ENCODE measurements around the gene CHID1. TPM values are rescaled to one million over a fixed set of nuclear protein-coding genes. Genes with fewer than 3 reads are reported as not detected.

The CHID1 gene
- total and polyA plus RNA-seq, 9 of the 15 experiments (the other 6 are each of a cell fraction or from before 2014, with no cell fraction given), result 15.1 to 108 (median 39.8) TPM

GRCh38 chr11:914747-915501 lies 4.3 kb upstream of the CHID1 start (continued):
- TF ChIP-seq NR2C1 (IDR thresholded peaks at IDR 0.05) (no peak), NR2C1 (tag; IDR thresholded peaks at IDR 0.05) (peak; percentile 13; the same call in 1 of the 2 replicates), PHB2 (IDR thresholded peaks at IDR 0.05; ENCODE audit: low read depth) (no peak), MAZ (CRISPR knock-in tag; conservative IDR thresholded peaks at IDR 0.05 in 1 of 2, IDR thresholded peaks at IDR 0.05 in 1 of 2) (0 out of 4 replicates have a peak, but pooled peaks of 1 of the 2 experiments have one; percentile 26), NR2F6 (CRISPR knock-in tag; IDR thresholded peaks at IDR 0.05) (no peak), DMBX1 (CRISPR knock-in tag; IDR thresholded peaks at IDR 0.05; ENCODE audit: borderline replicate concordance) (no peak), MAX (CRISPR knock-in tag; IDR thresholded peaks at IDR 0.05) (peak; percentile 60), MYBL2 (IDR thresholded peaks at IDR 0.05; ENCODE audit: low read depth) (no peak), MYBL2 (CRISPR knock-in tag; IDR thresholded peaks at IDR 0.05; ENCODE audit: borderline replicate concordance) (no peak), ERF (CRISPR knock-in tag; IDR thresholded peaks at IDR 0.05) (no peak), KLF13 (tag; IDR thresholded peaks at IDR 0.05; ENCODE audit: borderline replicate concordance, low read depth) (no peak), NCOA2 (IDR thresholded peaks at IDR 0.05; ENCODE audit: partially characterized antibody in 2 of 2) (no peak), LCOR (CRISPR knock-in tag; IDR thresholded peaks at IDR 0.05) (no peak), CHD1 (IDR thresholded peaks at IDR 0.05; ENCODE audit: low read length) (no peak), HNRNPK (IDR thresholded peaks at IDR 0.05; ENCODE audit: low read depth, low read length, poor library complexity, severe bottlenecking) (no peak), BRCA1 (IDR thresholded peaks at IDR 0.05) (no peak), BRCA1 (CRISPR knock-in tag; IDR thresholded peaks at IDR 0.05) (no peak), HDAC3 (IDR thresholded peaks at IDR 0.05; ENCODE audit: borderline replicate concordance, partially characterized antibody) (no peak), GATAD2A (IDR thresholded peaks at IDR 0.05) (no peak), MTA1 (IDR thresholded peaks at IDR 0.05; ENCODE audit: borderline replicate concordance) (no peak), GTF2F1 (IDR thresholded peaks at IDR 0.05; ENCODE audit: low read depth, low read length) (no peak), RBM39 (optimal IDR thresholded peaks at IDR 0.05; ENCODE audit: low read depth, low read length) (no peak), PTTG1 (tag; IDR thresholded peaks at IDR 0.05; ENCODE audit: low read depth) (no peak), KDM5B (IDR thresholded peaks at IDR 0.05; ENCODE audit: insufficient replicate concordance, low read depth, low read length) (no peak), MIER1 (IDR thresholded peaks at IDR 0.05; ENCODE audit: low read depth) (no peak), EP300 (IDR thresholded peaks at IDR 0.05; ENCODE audit: low read length) (no peak), CBFA2T2 (conservative IDR thresholded peaks at IDR 0.05) (no peak), ELF1 (tag; IDR thresholded peaks at IDR 0.05) (no peak), ZNF280B (CRISPR knock-in tag; IDR thresholded peaks at IDR 0.05) (no peak)
